SK-N-SH (cell line): Measurements from ENCODE around the gene ME1. TPM values are rescaled to one million over a fixed set of nuclear protein-coding genes. Genes with fewer than 3 reads are reported as not detected.

ENCODE experiments used
- CTCF ChIA-PET: fragments of 300-600, 350-600 bp; formaldehyde crosslinking; extraction: SDS; loops from one replicate; lab custom pipeline; 2021; lab: Yijun Ruan, JAX
- POLR2A ChIA-PET: fragments of 350-600 bp; sonication (Branson Sonifier 250); formaldehyde crosslinking; extraction: SDS; loops from one replicate; lab custom pipeline; 2020; ENCODE audit warnings: antibody characterized with exemption, inconsistent platforms; lab: Yijun Ruan, JAX
- DNase-seq: peaks from one replicate; pipeline ENCODE4 v3.0.0; 2012
- H2AFZ ChIP-seq: fragments of 200-600 bp; sonication (generic); 2 replicates; pipeline ENCODE4 v1.8.1; 2016; ENCODE audit warnings: antibody characterized with exemption, mild to moderate bottlenecking, low read depth
- H3F3A ChIP-seq: fragments of 200-600 bp; sonication (generic); replicated peaks from 2 replicates; pipeline ENCODE3; 2016; ENCODE audit warnings: antibody characterized with exemption, mild to moderate bottlenecking; ENCODE audit not compliant: insufficient read depth
- H3K27ac ChIP-seq, 2 experiments: fragments of 200-500 bp in 1 of 2; fragments of 200-600 bp in 1 of 2; sonication (Bioruptor generic) in 1 of 2; sonication (generic), shearing (Covaris generic) in 1 of 2; 2 replicates each; pipeline versions ENCODE4 v1.5.1 to v1.6.1; 2014 to 2016; ENCODE audit warnings: low read depth in 2 of 2, inconsistent platforms in 1 of 2, low read length in 1 of 2, mild to moderate bottlenecking in 1 of 2, mixed read lengths in 1 of 2
- H3K27me3 ChIP-seq: fragments of 200-600 bp; sonication (generic), shearing (Covaris generic); 2 replicates; pipeline ENCODE4 v1.6.1; 2016; ENCODE audit warnings: mixed run types; ENCODE audit not compliant: insufficient read depth
- H3K36me3 ChIP-seq, 2 experiments: fragments of 200-500 bp in 1 of 2; fragments of 200-600 bp in 1 of 2; sonication (Bioruptor generic) in 1 of 2; sonication (generic) in 1 of 2; replicated peaks in 1 of 2; 2 replicates each; pipeline versions ENCODE3 to v1.5.1; 2014 to 2016; ENCODE audit warnings: low read length in 1 of 2, mild to moderate bottlenecking in 1 of 2; ENCODE audit not compliant: insufficient read depth in 2 of 2, control insufficient read depth in 1 of 2
- H3K4me1 ChIP-seq, 2 experiments: fragments of 200-500 bp in 1 of 2; fragments of 200-600 bp in 1 of 2; sonication (Bioruptor generic) in 1 of 2; sonication (generic), shearing (Covaris generic) in 1 of 2; 2 replicates each; pipeline versions ENCODE4 v1.5.1 to v1.6.1; 2014 to 2016; ENCODE audit warnings: low read depth in 1 of 2, low read length in 1 of 2, mixed run types in 1 of 2; ENCODE audit not compliant: insufficient read depth in 2 of 2, control insufficient read depth in 1 of 2
- H3K4me2 ChIP-seq: fragments of 200-600 bp; sonication (generic), shearing (Covaris generic); 2 replicates; pipeline ENCODE4 v1.6.1; 2017; ENCODE audit warnings: mixed run types
- H3K4me3 ChIP-seq, 2 experiments: fragments of 200-500 bp in 1 of 2; fragments of 200-600 bp in 1 of 2; sonication (Bioruptor generic) in 1 of 2; sonication (generic), shearing (Covaris generic) in 1 of 2; 2 replicates each; pipeline versions ENCODE4 v1.5.1 to v1.8.1; 2014 to 2016; ENCODE audit warnings: low read depth in 2 of 2, inconsistent platforms in 1 of 2, low read length in 1 of 2, mild to moderate bottlenecking in 1 of 2, mixed read lengths in 1 of 2, moderate library complexity in 1 of 2
- H3K79me2 ChIP-seq: fragments of 200-600 bp; sonication (generic); 2 replicates; pipeline ENCODE4 v1.8.1; 2017; ENCODE audit warnings: mild to moderate bottlenecking; ENCODE audit not compliant: insufficient read depth
- H3K9ac ChIP-seq: fragments of 200-600 bp; sonication (generic); 2 replicates; pipeline ENCODE4 v1.6.1; 2017; ENCODE audit warnings: mixed run types
- H3K9me2 ChIP-seq: fragments of 200-600 bp; sonication (generic); 2 replicates; pipeline ENCODE4 v1.6.1; 2017; ENCODE audit warnings: mixed run types
- H3K9me3 ChIP-seq: fragments of 200-600 bp; sonication (generic); 2 replicates; pipeline ENCODE4 v1.6.1; 2017; ENCODE audit warnings: mixed run types, mild to moderate bottlenecking, moderate library complexity
- H4K20me1 ChIP-seq: fragments of 200-600 bp; sonication (generic); 2 replicates; pipeline ENCODE4 v1.6.1; 2017; ENCODE audit warnings: mild to moderate bottlenecking, mixed run types; ENCODE audit not compliant: insufficient read depth
- CHD2 ChIP-seq: fragments of 150-350 bp; IDR thresholded peaks from 2 replicates; pipeline ENCODE4 v1.6.1; 2018; ENCODE audit warnings: low read length; ENCODE audit not compliant: partially characterized antibody
- CTCF ChIP-seq: fragments of 200-600 bp; sonication (generic); IDR thresholded peaks from 2 replicates; pipeline ENCODE4 v1.6.1; 2017; ENCODE audit warnings: antibody characterized with exemption, mild to moderate bottlenecking, moderate library complexity
- EP300 ChIP-seq, 2 experiments: IDR thresholded peaks; 2 replicates each; pipeline versions ENCODE4 v1.4.0 to v1.6.1; 2012; ENCODE audit warnings: borderline replicate concordance in 1 of 2, low read depth in 1 of 2, low read length in 1 of 2
- FOXJ3 ChIP-seq: sonication (generic); formaldehyde crosslinking; IDR thresholded peaks from 2 replicates; pipeline ENCODE4 v1.5.1; 2020; ENCODE audit warnings: mild to moderate bottlenecking, missing genetic modification reagents
- GABPA ChIP-seq: IDR thresholded peaks from 2 replicates; pipeline ENCODE4 v1.4.0; 2012; ENCODE audit warnings: low read depth, mild to moderate bottlenecking
- IRF3 ChIP-seq: fragments of 150-350 bp; IDR thresholded peaks from 2 replicates; pipeline ENCODE4 v1.6.1; 2016; ENCODE audit warnings: mild to moderate bottlenecking, low read depth, low read length
- JUND ChIP-seq: IDR thresholded peaks from 2 replicates; pipeline ENCODE4 v1.4.0; 2012
- MAX ChIP-seq: IDR thresholded peaks from 2 replicates; pipeline ENCODE4 v1.4.0; 2012; ENCODE audit warnings: low read depth
- MEF2A ChIP-seq: IDR thresholded peaks from 2 replicates; pipeline ENCODE4 v1.4.0; 2012; ENCODE audit warnings: low read depth, borderline replicate concordance
- NRF1 ChIP-seq: IDR thresholded peaks from 2 replicates; pipeline ENCODE4 v1.6.1; 2012; ENCODE audit warnings: low read depth, mild to moderate bottlenecking, low read length
- PBX3 ChIP-seq: IDR thresholded peaks from 2 replicates; pipeline ENCODE4; 2012
- POLR2AphosphoS5 ChIP-seq: IDR thresholded peaks from 2 replicates; pipeline ENCODE4 v1.6.1; 2012; ENCODE audit warnings: low read depth, low read length
- RAD21 ChIP-seq: IDR thresholded peaks from 2 replicates; pipeline ENCODE4 v1.6.1; 2012; ENCODE audit warnings: mild to moderate bottlenecking, low read length
- RCOR1 ChIP-seq: fragments of 150-350 bp; IDR thresholded peaks from 2 replicates; pipeline ENCODE4 v1.6.1; 2017; ENCODE audit warnings: antibody characterized with exemption, low read length
- RXRA ChIP-seq: IDR thresholded peaks from 2 replicates; pipeline ENCODE4 v1.4.0; 2012; ENCODE audit warnings: low read depth, mild to moderate bottlenecking, borderline replicate concordance
- TAF1 ChIP-seq: IDR thresholded peaks from 2 replicates; pipeline ENCODE4 v1.6.1; 2012; ENCODE audit warnings: low read depth, mild to moderate bottlenecking, low read length, moderate library complexity, borderline replicate concordance
- TCF12 ChIP-seq: IDR thresholded peaks from 2 replicates; pipeline ENCODE4 v1.4.0; 2012
- USF2 ChIP-seq: fragments of 150-350 bp; IDR thresholded peaks from 2 replicates; pipeline ENCODE4 v1.6.1; 2017; ENCODE audit warnings: antibody characterized with exemption, low read length, low read depth, borderline replicate concordance
- YY1 ChIP-seq: IDR thresholded peaks from 2 replicates; pipeline ENCODE4 v1.4.0; 2012; ENCODE audit warnings: low read depth, mild to moderate bottlenecking
- ZBTB33 ChIP-seq: IDR thresholded peaks from 2 replicates; pipeline ENCODE4 v1.4.0; 2012; ENCODE audit warnings: low read depth, borderline replicate concordance
- WGBS: methylation state at CpG from one replicate; pipeline ENCODE4 v1.1.6; 2017; ENCODE audit warnings: low lambda C conversion rate; 5-methylcytosine and 5-hydroxymethylcytosine counted together
- polyA plus RNA-seq, 3 experiments: library from polyadenylated mRNA; depleted of rRNA; stranded (reverse); fragments of >200 nt; gene quantifications; 2 replicates each; pipeline ENCODE4 v1.2.3, GENCODE V29; 2012

Gene ME1
- polyA plus RNA-seq, 1 of the 3 experiments (the other 2 are of a cell fraction), result 4.9 TPM

GRCh38 chr6:83389606-83390005 lies 41.2 kb downstream of the ME1 start:
- H2AFZ ChIP-seq, result no peak overlapping the region
- POLR2A ChIA-PET, result no interaction called here
- no peaks in the 10 kb centered on the region for H3K79me2 ChIP-seq
- DNase-seq, result no peak
- no peaks in the 10 kb centered on the region for H3K9me3 ChIP-seq
- no peaks in the 10 kb centered on the region for H3F3A ChIP-seq
- no peak overlapping the region for H3K9ac ChIP-seq
- H3K4me1 ChIP-seq, result no peaks in the 10 kb centered on the region; a peak in 2 of 4 replicates
- H3K4me2 ChIP-seq, result no peak overlapping the region
- no peaks in the 10 kb centered on the region for H4K20me1 ChIP-seq
- no peaks in the 10 kb centered on the region for H3K9me2 ChIP-seq
- CTCF ChIA-PET, result no interaction called here
- TF ChIP-seq USF2, result no peak
- no peak for TF ChIP-seq NRF1
- TF ChIP-seq CHD2, result no peak
- no peak for TF ChIP-seq IRF3
- WGBS, result 95% methylated on average over 2 of the region's 2 CpGs
- no peak overlapping the region for H3K4me3 ChIP-seq
- H3K27me3 ChIP-seq, result no peaks in the 10 kb centered on the region
- H3K36me3 ChIP-seq, result peaks cover 0 to 3% of the 10 kb centered on the region in 2 experiments
- H3K27ac ChIP-seq, result no peak overlapping the region

GRCh38 chr6:83385473-83385872 lies 45.4 kb downstream of the ME1 start:
- Histone ChIP-seq H3K4me3 (no peak overlapping the region), H3K9me3 (no peaks in the 10 kb centered on the region), H3F3A (peaks cover 9% of the 10 kb centered on the region), H3K27me3 (no peaks in the 10 kb centered on the region), H3K9ac (no peak overlapping the region), H3K4me2 (no peak overlapping the region), H3K36me3 (no peaks in the 10 kb centered on the region), H3K79me2 (no peaks in the 10 kb centered on the region), H3K4me1 (peaks cover 0 to 22% of the 10 kb centered on the region in 2 experiments; a peak in 3 of 4 replicates), H3K9me2 (no peaks in the 10 kb centered on the region), H4K20me1 (no peaks in the 10 kb centered on the region), H3K27ac (no peak overlapping the region), H2AFZ (no peak overlapping the region)
- WGBS, result 79% methylated on average over 3 of the region's 3 CpGs
- ChIA-PET POLR2A (no interaction called here), CTCF (no interaction called here)
- no peak for DNase-seq
- TF ChIP-seq EP300 (IDR thresholded peaks at IDR 0.05; ENCODE audit: borderline replicate concordance in 1 of 2, low read depth in 1 of 2, low read length in 1 of 2) (no peak), TAF1 (no peak), YY1 (no peak), PBX3 (no peak), POLR2AphosphoS5 (no peak), FOXJ3 (no peak), GABPA (no peak), MEF2A (no peak), ZBTB33 (no peak), TCF12 (no peak), MAX (no peak), JUND (no peak), CHD2 (no peak), RAD21 (no peak), RCOR1 (no peak), RXRA (no peak), CTCF (no peak)
